K562 (cell line): ENCODE measurements around the gene GLRX5. TPM values are rescaled to one million over a fixed set of nuclear protein-coding genes. Genes with fewer than 3 reads are reported as not detected.

Experiments used
- ATAC-seq: fragments of 200-7000 bp; cut with Tn5 transposase; 3 replicates; pipeline ENCODE4 v1.9.1; 2020; ENCODE audit warnings: moderate library complexity
- BruUV-seq: library from RNA; stranded (reverse); fragments of 400-500 nt; replicated peaks from 2 replicates; lab custom pipeline; 2021; lab: Mats Ljungman, UMichigan
- CTCF ChIA-PET: fragments of 300-600 bp; formaldehyde crosslinking; extraction: SDS; loops from one replicate; lab custom pipeline; 2021; ENCODE audit warnings: low intra/inter-chr PET ratio; lab: Yijun Ruan, JAX
- POLR2A ChIA-PET: fragments of 300-600, 350-650 bp; sonication (Branson Sonifier 250); formaldehyde crosslinking; extraction: SDS; loops from one replicate; lab custom pipeline; 2021; ENCODE audit warnings: antibody characterized with exemption, inconsistent platforms; lab: Yijun Ruan, JAX
- DNase-seq, 4 experiments: peaks; one replicate each; pipeline versions ENCODE4 v3.0.0 to v3.0.0-alpha.2; 2011 to 2018; ENCODE audit warnings: low spot score in 3 of 4, mixed read lengths in 3 of 4; ENCODE audit errors: extremely low read depth in 1 of 4
- FAIRE-seq: peaks from 2 replicates; lab custom pipeline; 2011; peaks lifted over from hg19 to GRCh38; lab: Jason Lieb, UNC
- H2AFZ ChIP-seq: 2 replicates; pipeline ENCODE4 v1.6.0; 2011; ENCODE audit warnings: low read depth, low read length, control low read depth, inconsistent platforms
- H3K27ac ChIP-seq: fragments of 200-600 bp; 3 replicates; pipeline ENCODE4 v1.8.0; 2011; ENCODE audit warnings: low read depth, mild to moderate bottlenecking, control low read depth, inconsistent platforms, low read length, moderate library complexity, mixed read lengths; ENCODE audit errors: extremely low read depth
- H3K27me3 ChIP-seq, 2 experiments: fragments of 300-600 bp in 1 of 2; 2 replicates in 1 of 2; 3 replicates in 1 of 2; pipeline versions ENCODE4 v1.6.0 to v1.8.0; 2011; ENCODE audit warnings: inconsistent platforms in 2 of 2, low read length in 2 of 2, mild to moderate bottlenecking in 1 of 2, mixed read lengths in 1 of 2, moderate library complexity in 1 of 2; ENCODE audit not compliant: control insufficient read depth in 2 of 2, insufficient read depth in 2 of 2
- H3K36me3 ChIP-seq: fragments of 300-600 bp; 3 replicates; pipeline ENCODE4 v1.8.0; 2011; ENCODE audit warnings: mild to moderate bottlenecking, low read length, inconsistent platforms; ENCODE audit not compliant: control insufficient read depth, insufficient read depth
- H3K4me1 ChIP-seq, 2 experiments: fragments of 200-600 bp in 1 of 2; replicated peaks in 1 of 2; 2 replicates in 1 of 2; 3 replicates in 1 of 2; pipeline versions ENCODE4 v1.5.1 to v1.8.0; 2011; ENCODE audit warnings: inconsistent platforms in 2 of 2, low read length in 2 of 2, mild to moderate bottlenecking in 1 of 2, mixed read lengths in 1 of 2, moderate library complexity in 1 of 2; ENCODE audit not compliant: control insufficient read depth in 2 of 2, insufficient read depth in 2 of 2
- H3K4me2 ChIP-seq: 2 replicates; pipeline ENCODE4 v1.6.1; 2011; ENCODE audit warnings: low read length, control low read depth, inconsistent platforms, mixed read lengths; ENCODE audit not compliant: insufficient read depth
- H3K4me3 ChIP-seq: fragments of 200-600 bp; sonication (generic), shearing (Covaris generic); 2 replicates; pipeline ENCODE4 v1.5.1; 2016; ENCODE audit warnings: control low read depth, inconsistent platforms
- H3K79me2 ChIP-seq: fragments of 200-600 bp; 3 replicates; pipeline ENCODE4 v1.8.0; 2011; ENCODE audit warnings: low read length, inconsistent platforms; ENCODE audit not compliant: control insufficient read depth, insufficient read depth
- H3K9ac ChIP-seq, 2 experiments: 2 replicates each; pipeline versions ENCODE4 v1.6.0 to v1.6.1; 2011; ENCODE audit warnings: low read depth in 2 of 2, low read length in 2 of 2, control low read depth in 1 of 2, inconsistent platforms in 1 of 2, mild to moderate bottlenecking in 1 of 2, mixed read lengths in 1 of 2; ENCODE audit not compliant: insufficient read depth in 1 of 2
- H3K9me1 ChIP-seq: one replicate; pipeline ENCODE4 v1.6.0; 2011; ENCODE audit warnings: inconsistent platforms, mild to moderate bottlenecking, low read length, moderate library complexity; ENCODE audit not compliant: control insufficient read depth, insufficient read depth
- H3K9me3 ChIP-seq: replicated peaks from 2 replicates; pipeline ENCODE4 v1.5.1; 2011; ENCODE audit warnings: low read depth, low read length, inconsistent platforms; ENCODE audit not compliant: control insufficient read depth, insufficient read depth
- H4K20me1 ChIP-seq: replicated peaks from 2 replicates; pipeline ENCODE4 v1.6.1; 2011; ENCODE audit warnings: low read length, inconsistent platforms, mixed read lengths; ENCODE audit not compliant: control insufficient read depth, insufficient read depth
- ASH1L ChIP-seq: fragments of 450-650 bp; IDR thresholded peaks from 2 replicates; pipeline ENCODE4 v1.6.1; 2018; ENCODE audit warnings: borderline replicate concordance, mild to moderate bottlenecking, low read depth; ENCODE audit not compliant: partially characterized antibody
- CBX1 ChIP-seq: sonication (generic); IDR thresholded peaks from 2 replicates; pipeline ENCODE4 v1.6.1; 2016; ENCODE audit warnings: antibody characterized with exemption, low read depth, mild to moderate bottlenecking
- CREB1 ChIP-seq, 2 experiments: sonication (generic) in 1 of 2; formaldehyde crosslinking in 1 of 2; IDR thresholded peaks; 2 replicates each; pipeline versions ENCODE4 v1.6.1 to v1.8.0; 2012 to 2022; ENCODE audit warnings: inconsistent platforms in 1 of 2, mild to moderate bottlenecking in 1 of 2, missing genetic modification reagents in 1 of 2, moderate library complexity in 1 of 2
- HCFC1 ChIP-seq: IDR thresholded peaks from 2 replicates; pipeline ENCODE4 v1.6.1; 2012; ENCODE audit warnings: low read depth, low read length, improper control_type of control experiment
- MAX ChIP-seq: sonication (generic); formaldehyde crosslinking; IDR thresholded peaks from 2 replicates; pipeline ENCODE4 v1.9.0; 2022; ENCODE audit warnings: mild to moderate bottlenecking, missing genetic modification reagents
- OTX1 ChIP-seq: fragments of 450-650 bp; formaldehyde crosslinking; IDR thresholded peaks from 2 replicates; pipeline ENCODE4 v1.4.0; 2022; ENCODE audit warnings: mild to moderate bottlenecking
- PRMT5 ChIP-seq: sonication (generic); formaldehyde crosslinking; IDR thresholded peaks from 2 replicates; pipeline ENCODE4 v1.5.0; 2020; ENCODE audit warnings: missing genetic modification reagents
- PURB ChIP-seq: sonication (generic); formaldehyde crosslinking; IDR thresholded peaks from 2 replicates; pipeline ENCODE4 v1.9.0; 2021; ENCODE audit warnings: low read depth, mild to moderate bottlenecking, missing genetic modification reagents
- SMAD4 ChIP-seq: fragments of 250-450 bp; sonication (Bioruptor Pico); conservative IDR thresholded peaks from 2 replicates; pipeline ENCODE4 v1.8.0; 2021; ENCODE audit warnings: inconsistent platforms, mild to moderate bottlenecking, moderate library complexity
- TCF15 ChIP-seq: fragments of 250-450 bp; sonication (Bioruptor Pico); IDR thresholded peaks from 2 replicates; pipeline ENCODE4 v1.8.0; 2022; ENCODE audit warnings: moderate library complexity, mild to moderate bottlenecking, inconsistent platforms
- TGIF2 ChIP-seq: sonication (generic); formaldehyde crosslinking; IDR thresholded peaks from 2 replicates; pipeline ENCODE4 v1.8.1; 2022; ENCODE audit warnings: mild to moderate bottlenecking, missing genetic modification reagents, moderate library complexity
- ZBTB5 ChIP-seq: fragments of 450-650 bp; IDR thresholded peaks from 2 replicates; pipeline ENCODE4 v1.6.1; 2017; ENCODE audit warnings: antibody characterized with exemption
- ZMIZ1 ChIP-seq, 2 experiments: fragments of 150-350 bp in 1 of 2; IDR thresholded peaks; 2 replicates each; pipeline ENCODE4 v1.6.1; 2012 to 2016; ENCODE audit warnings: low read depth in 2 of 2, low read length in 2 of 2, mild to moderate bottlenecking in 1 of 2, moderate library complexity in 1 of 2
- ZNF224 ChIP-seq: sonication (generic); formaldehyde crosslinking; IDR thresholded peaks from 2 replicates; pipeline ENCODE4 v1.8.0; 2022; ENCODE audit warnings: mild to moderate bottlenecking, missing genetic modification reagents
- ZSCAN32 ChIP-seq: fragments of 450-650 bp; formaldehyde crosslinking; IDR thresholded peaks from 2 replicates; pipeline ENCODE4 v1.4.0; 2020; ENCODE audit warnings: mild to moderate bottlenecking, moderate library complexity
- WGBS: fragments of 100-300 bp; shearing (Covaris generic); methylation state at CpG from one replicate; pipeline ENCODE4 v1.1.6; 2016; ENCODE audit warnings: low coverage, mixed read lengths; ENCODE audit not compliant: insufficient coverage; ENCODE audit errors: missing lambda C conversion rate; 5-methylcytosine and 5-hydroxymethylcytosine counted together
- in situ Hi-C: fragments of 300-500 bp; cut with MboI; formaldehyde crosslinking; loops from 4 replicates; pipeline ENCODE4 v1.15.0; 2018; ENCODE audit warnings: inconsistent platforms, mixed read lengths
- intact Hi-C: fragments of 100-400 bp; cut with micrococcal nuclease; formaldehyde crosslinking; loops from 2 replicates; pipeline ENCODE4 v1.14.2; 2022
- polyA plus RNA-seq, 8 experiments: library from polyadenylated mRNA; depleted of rRNA in 4 of 8; stranded (reverse) in 5 of 8; unstranded in 3 of 8; fragments of >200 nt; fragmentation: Nextera tagmentation in 2 of 8; fragmentation: Illumina TruSeq in 1 of 8; extraction: Ambion mirVana in 2 of 8; extraction: Trizol in 1 of 8; gene quantifications; 2 replicates each; pipeline versions ENCODE4 v1.2.1 to v1.2.3, GENCODE V29; 2011 to 2014; ENCODE audit warnings: inconsistent platforms in 1 of 8, missing spikeins in 1 of 8
- total RNA-seq, 7 experiments: library from RNA; depleted of rRNA in 6 of 7; stranded (reverse); fragments of >200 nt in 6 of 7; fragmentation: Illumina TruSeq in 2 of 7; extraction: Trizol in 2 of 7; gene quantifications; 2 replicates each; pipeline versions ENCODE4 v1.2.1 to v1.2.3, GENCODE V29; 2011 to 2021; ENCODE audit warnings: low replicate concordance in 1 of 7

The GLRX5 gene
- total and polyA plus RNA-seq, 9 of the 15 experiments (the other 6 are each of a cell fraction or from before 2014, with no cell fraction given), result 16.7 to 96.8 (median 66.8) TPM

GRCh38 chr14:95535226-95536021, 574 bp downstream of the GLRX5 start:
- peak overlapping the region; percentile 94 for H3K27ac ChIP-seq
- in situ Hi-C loops, result no loop called here
- no peak for ATAC-seq
- TF ChIP-seq OTX1 (CRISPR knock-in tag) (no peak), ZSCAN32 (CRISPR knock-in tag) (no peak), PURB (CRISPR knock-in tag) (no peak), CREB1 (IDR thresholded peaks at IDR 0.05) (no peak), CREB1 (CRISPR knock-in tag; IDR thresholded peaks at IDR 0.05) (no peak), SMAD4 (0 out of 2 replicates have a peak, but pooled peaks have one; percentile 19), ASH1L (no peak), TCF15 (CRISPR knock-in tag) (no peak), TGIF2 (CRISPR knock-in tag) (no peak), PRMT5 (CRISPR knock-in tag) (no peak), MAX (peak; percentile 76), HCFC1 (no peak), CBX1 (no peak), ZNF224 (no peak), ZMIZ1 (IDR thresholded peaks at IDR 0.05; ENCODE audit: low read depth in 2 of 2, low read length in 2 of 2) (no peak), ZBTB5 (no peak)

More at GRCh38 chr14:95535226-95536021, 574 bp downstream of the GLRX5 start:
- FAIRE-seq, result no peak
- peak overlapping the region; percentile 89 to 97 for H3K9ac ChIP-seq
- ChIA-PET CTCF (no interaction called here), POLR2A (interaction anchor here (0.6 to 3.0 kb wide), 4 partner anchors 10 to 93 kb away, joined by 3 to 11 read pairs (median 4); no protein-coding TSS in a partner anchor)
- intact Hi-C loops, result no loop called here
- no peaks in the 10 kb centered on the region for H3K27me3 ChIP-seq
- H3K4me3 ChIP-seq, result peak overlapping the region; percentile 86
- no TSS peak for BruUV-seq
- peaks cover 96% of the 10 kb centered on the region for H3K79me2 ChIP-seq
- 2% methylated on average over 15 of the region's 52 CpGs for WGBS
- no peaks in the 10 kb centered on the region for H3K9me1 ChIP-seq
- peak overlapping the region; percentile 100 for H3K4me2 ChIP-seq
- DNase-seq, result peak in 3 of 4 experiments; percentile 29 to 51 (median 32)
- no peaks in the 10 kb centered on the region for H3K9me3 ChIP-seq
- H2AFZ ChIP-seq, result no peak overlapping the region
- H3K4me1 ChIP-seq, result peaks cover 12 to 30% of the 10 kb centered on the region in 2 experiments; a peak in 4 of 5 replicates
- H4K20me1 ChIP-seq, result peaks cover 23% of the 10 kb centered on the region; the same call in 1 of the 2 replicates
- peaks cover 33% of the 10 kb centered on the region; the same call in 2 of the 3 replicates for H3K36me3 ChIP-seq
